ENCODE results near the gene OR2T12.

DNA sequence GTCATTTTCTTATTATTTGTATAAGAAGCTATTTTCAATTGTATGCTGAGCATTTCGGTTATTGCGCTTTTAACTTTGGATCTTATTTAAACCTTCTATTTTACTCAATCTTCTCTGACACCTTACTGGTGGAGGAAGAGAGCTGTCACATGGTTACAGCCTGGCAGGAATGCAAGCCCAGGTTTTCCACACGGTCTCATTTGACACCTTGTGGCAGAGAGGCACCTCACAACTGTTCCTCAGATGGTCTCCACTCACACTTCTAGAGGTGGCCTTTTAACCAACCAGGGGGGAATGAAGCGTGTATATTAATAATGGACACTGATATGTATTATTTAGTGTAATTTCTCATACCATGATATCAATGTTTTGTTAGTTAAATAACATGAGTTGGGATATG lies 35.0 kb downstream of the OR2T12 start:
- TF ChIP-seq POLR2AphosphoS5 (IDR thresholded peaks at IDR 0.05; ENCODE audit: low read depth, low read length): no peak
- TF ChIP-seq, protein P1, sequence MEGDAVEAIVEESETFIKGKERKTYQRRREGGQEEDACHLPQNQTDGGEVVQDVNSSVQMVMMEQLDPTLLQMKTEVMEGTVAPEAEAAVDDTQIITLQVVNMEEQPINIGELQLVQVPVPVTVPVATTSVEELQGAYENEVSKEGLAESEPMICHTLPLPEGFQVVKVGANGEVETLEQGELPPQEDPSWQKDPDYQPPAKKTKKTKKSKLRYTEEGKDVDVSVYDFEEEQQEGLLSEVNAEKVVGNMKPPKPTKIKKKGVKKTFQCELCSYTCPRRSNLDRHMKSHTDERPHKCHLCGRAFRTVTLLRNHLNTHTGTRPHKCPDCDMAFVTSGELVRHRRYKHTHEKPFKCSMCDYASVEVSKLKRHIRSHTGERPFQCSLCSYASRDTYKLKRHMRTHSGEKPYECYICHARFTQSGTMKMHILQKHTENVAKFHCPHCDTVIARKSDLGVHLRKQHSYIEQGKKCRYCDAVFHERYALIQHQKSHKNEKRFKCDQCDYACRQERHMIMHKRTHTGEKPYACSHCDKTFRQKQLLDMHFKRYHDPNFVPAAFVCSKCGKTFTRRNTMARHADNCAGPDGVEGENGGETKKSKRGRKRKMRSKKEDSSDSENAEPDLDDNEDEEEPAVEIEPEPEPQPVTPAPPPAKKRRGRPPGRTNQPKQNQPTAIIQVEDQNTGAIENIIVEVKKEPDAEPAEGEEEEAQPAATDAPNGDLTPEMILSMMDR (IDR thresholded peaks at IDR 0.05 in 2 of 3, conservative IDR thresholded peaks at IDR 0.05 in 1 of 3; ENCODE audit: borderline replicate concordance in 1 of 3, insufficient read depth in 1 of 3, low read depth in 2 of 3, low read length in 2 of 3): no peak
- TF ChIP-seq EZH2 (IDR thresholded peaks at IDR 0.05): no peak
- TF ChIP-seq, protein P2, sequence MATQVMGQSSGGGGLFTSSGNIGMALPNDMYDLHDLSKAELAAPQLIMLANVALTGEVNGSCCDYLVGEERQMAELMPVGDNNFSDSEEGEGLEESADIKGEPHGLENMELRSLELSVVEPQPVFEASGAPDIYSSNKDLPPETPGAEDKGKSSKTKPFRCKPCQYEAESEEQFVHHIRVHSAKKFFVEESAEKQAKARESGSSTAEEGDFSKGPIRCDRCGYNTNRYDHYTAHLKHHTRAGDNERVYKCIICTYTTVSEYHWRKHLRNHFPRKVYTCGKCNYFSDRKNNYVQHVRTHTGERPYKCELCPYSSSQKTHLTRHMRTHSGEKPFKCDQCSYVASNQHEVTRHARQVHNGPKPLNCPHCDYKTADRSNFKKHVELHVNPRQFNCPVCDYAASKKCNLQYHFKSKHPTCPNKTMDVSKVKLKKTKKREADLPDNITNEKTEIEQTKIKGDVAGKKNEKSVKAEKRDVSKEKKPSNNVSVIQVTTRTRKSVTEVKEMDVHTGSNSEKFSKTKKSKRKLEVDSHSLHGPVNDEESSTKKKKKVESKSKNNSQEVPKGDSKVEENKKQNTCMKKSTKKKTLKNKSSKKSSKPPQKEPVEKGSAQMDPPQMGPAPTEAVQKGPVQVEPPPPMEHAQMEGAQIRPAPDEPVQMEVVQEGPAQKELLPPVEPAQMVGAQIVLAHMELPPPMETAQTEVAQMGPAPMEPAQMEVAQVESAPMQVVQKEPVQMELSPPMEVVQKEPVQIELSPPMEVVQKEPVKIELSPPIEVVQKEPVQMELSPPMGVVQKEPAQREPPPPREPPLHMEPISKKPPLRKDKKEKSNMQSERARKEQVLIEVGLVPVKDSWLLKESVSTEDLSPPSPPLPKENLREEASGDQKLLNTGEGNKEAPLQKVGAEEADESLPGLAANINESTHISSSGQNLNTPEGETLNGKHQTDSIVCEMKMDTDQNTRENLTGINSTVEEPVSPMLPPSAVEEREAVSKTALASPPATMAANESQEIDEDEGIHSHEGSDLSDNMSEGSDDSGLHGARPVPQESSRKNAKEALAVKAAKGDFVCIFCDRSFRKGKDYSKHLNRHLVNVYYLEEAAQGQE (IDR thresholded peaks at IDR 0.05; ENCODE audit: low read depth): no peak
- TF ChIP-seq FOSL1 (IDR thresholded peaks at IDR 0.05; ENCODE audit: low read depth): no peak
- no peak for TF ChIP-seq POLR2A (IDR thresholded peaks at IDR 0.05; ENCODE audit: borderline replicate concordance, extremely low read depth, insufficient read depth, insufficient read length)
- no peak for TF ChIP-seq SIN3A (IDR thresholded peaks at IDR 0.05; ENCODE audit: low read depth)
- no peak for TF ChIP-seq ELF1 (IDR thresholded peaks at IDR 0.05; ENCODE audit: borderline replicate concordance, low read depth)
- no peak for TF ChIP-seq SP1 (IDR thresholded peaks at IDR 0.05; ENCODE audit: low read depth)
- TF ChIP-seq ZFX (IDR thresholded peaks at IDR 0.05): no peak
- TF ChIP-seq JUND (IDR thresholded peaks at IDR 0.05): no peak
- TF ChIP-seq ZBTB33 (IDR thresholded peaks at IDR 0.05; ENCODE audit: extremely low read depth, insufficient replicate concordance, low read length): no peak
- TF ChIP-seq YY1 (IDR thresholded peaks at IDR 0.05; ENCODE audit: extremely low read depth, insufficient replicate concordance, low read depth, low read length): no peak
- TF ChIP-seq EZH2phosphoT487 (IDR thresholded peaks at IDR 0.05; ENCODE audit: borderline replicate concordance): no peak

Measured in HCT116 (cell line).